Right hindlimb (tissue), 1 donor: ENCODE results near the gene NCF2.
"Not testable (repeated sequence)": the region's sequence is repeated elsewhere in the genome, so short reads cannot be mapped to it uniquely, and the experiment has no call there.

Experiments
- DNase-seq: peaks from one replicate; pipeline ENCODE4 v3.0.0-alpha.2; 2018

NCF2 gene, protein sequence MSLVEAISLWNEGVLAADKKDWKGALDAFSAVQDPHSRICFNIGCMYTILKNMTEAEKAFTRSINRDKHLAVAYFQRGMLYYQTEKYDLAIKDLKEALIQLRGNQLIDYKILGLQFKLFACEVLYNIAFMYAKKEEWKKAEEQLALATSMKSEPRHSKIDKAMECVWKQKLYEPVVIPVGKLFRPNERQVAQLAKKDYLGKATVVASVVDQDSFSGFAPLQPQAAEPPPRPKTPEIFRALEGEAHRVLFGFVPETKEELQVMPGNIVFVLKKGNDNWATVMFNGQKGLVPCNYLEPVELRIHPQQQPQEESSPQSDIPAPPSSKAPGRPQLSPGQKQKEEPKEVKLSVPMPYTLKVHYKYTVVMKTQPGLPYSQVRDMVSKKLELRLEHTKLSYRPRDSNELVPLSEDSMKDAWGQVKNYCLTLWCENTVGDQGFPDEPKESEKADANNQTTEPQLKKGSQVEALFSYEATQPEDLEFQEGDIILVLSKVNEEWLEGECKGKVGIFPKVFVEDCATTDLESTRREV

DNA sequence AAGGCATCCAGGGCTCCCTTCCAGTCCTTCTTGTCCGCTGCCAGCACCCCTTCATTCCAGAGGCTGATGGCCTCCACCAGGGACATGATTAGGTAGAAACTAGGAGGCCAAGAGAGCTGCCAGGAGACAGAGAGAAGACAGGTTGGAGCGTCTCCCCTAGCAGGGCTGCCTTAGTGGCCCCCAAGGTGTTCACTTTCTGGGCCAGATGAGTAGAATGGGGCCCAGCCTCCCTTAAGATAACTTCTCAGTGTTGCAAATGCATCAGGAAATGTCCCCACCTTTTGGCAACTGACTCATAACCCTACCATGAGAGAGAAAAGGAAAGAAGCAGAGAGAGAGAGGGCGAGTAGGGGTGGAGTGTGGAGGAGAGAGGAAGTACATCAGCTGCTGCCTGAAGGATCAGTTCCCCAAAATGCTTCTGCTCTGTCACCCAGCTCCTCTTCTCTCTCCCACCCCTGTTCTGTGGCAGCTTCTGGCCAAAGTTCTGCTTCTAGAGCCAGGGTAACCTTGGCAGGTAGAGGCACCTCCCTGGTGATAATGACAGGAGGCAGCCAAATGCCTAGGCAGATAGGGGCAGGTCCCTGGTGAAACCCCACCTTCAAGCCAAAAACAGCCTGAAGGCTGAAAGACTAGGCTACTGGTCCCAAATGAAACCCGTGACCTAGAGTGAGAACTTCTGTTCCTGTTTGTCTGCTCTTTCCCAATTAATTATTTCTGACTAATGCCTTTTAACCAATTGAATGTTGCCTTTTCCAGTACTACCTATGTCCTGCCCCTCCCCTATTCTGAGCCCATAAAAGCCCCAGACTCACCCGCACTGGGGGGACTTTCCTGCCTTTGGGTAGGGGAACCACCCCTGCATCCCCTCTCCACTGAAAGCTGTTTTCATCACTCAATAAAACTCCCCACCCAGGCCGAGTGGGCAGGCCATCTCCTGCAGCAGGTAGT is at the start of gene NCF2:
NCF2 (minus strand) TSS at position 216 of the 948 bp plus-strand sequence; CDS start at position 86, 130 bp downstream.
- no peak for DNase-seq

DNA sequence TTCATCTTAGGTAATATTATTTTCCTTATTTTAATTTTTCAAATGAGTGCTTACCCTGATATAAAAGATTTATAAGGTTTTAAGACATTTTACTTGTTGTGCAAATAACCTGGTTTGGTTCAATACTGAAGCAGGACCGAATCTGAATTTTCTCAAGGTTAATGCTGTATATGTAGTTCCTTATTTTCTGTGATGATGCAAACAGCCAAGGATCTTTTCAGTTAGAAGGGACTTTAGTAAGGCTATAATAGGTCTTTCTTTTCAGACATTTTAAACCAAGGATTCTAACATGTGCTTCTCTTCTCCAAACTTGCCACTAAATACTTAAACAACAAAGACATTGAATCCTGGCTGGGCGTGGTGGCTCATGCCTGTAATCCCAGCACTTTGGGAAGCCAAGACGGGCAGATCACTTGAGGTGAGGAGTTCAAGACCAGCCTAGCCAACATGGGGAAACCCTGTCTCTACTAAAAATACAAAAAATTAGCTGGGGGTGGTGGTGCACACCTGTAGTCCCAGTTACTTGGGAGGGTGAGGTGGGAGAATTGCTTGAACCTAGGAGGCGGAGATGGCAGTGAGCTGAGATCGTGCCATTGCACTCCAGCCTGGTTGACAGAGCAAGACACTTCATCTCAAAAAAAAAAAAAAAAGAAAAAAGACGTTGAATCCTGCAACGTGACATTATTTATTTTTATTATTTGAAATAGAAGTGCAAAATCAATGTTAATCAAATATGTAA is 48.6 kb upstream of the NCF2 start:
- DNase-seq, result no peak

DNA sequence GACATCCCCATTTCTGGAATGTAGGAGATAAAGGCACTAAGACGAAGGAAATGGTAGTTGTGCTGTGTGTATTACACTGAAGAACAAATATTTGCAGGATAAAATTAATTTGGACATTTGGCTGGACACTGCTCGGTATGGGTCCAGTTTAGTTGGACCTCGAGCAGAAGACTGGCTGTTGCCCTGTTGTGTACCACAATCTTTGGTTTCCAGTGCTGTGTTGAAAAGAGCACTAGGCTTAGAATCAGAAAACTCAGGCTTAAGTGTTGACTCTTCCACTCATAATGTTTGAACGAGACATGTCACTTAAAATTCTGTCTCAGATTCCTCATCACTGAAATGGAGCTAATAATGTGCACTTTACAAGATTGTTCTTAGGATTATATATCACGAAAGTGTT is 46.5 kb upstream of the NCF2 start:
- DNase-seq, result no peak

DNA sequence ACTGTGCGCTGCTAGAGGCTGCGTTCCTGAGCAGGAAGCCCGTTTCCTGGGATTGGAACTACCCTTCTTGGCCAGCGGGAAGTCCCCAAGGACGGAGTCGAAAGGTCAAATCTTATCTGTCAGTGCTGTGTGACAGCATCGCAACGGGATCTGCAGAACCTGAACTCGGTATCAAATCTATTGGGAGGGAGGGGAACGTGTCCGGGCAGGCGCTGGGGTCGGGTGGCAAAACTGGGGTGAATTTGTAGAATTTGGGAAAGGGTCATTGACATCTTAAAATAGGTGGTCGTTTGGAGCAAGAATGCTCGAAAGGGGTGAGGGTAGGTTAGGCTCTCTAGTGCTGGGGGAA is 46.0 kb upstream of the NCF2 start:
- no peak for DNase-seq

DNA sequence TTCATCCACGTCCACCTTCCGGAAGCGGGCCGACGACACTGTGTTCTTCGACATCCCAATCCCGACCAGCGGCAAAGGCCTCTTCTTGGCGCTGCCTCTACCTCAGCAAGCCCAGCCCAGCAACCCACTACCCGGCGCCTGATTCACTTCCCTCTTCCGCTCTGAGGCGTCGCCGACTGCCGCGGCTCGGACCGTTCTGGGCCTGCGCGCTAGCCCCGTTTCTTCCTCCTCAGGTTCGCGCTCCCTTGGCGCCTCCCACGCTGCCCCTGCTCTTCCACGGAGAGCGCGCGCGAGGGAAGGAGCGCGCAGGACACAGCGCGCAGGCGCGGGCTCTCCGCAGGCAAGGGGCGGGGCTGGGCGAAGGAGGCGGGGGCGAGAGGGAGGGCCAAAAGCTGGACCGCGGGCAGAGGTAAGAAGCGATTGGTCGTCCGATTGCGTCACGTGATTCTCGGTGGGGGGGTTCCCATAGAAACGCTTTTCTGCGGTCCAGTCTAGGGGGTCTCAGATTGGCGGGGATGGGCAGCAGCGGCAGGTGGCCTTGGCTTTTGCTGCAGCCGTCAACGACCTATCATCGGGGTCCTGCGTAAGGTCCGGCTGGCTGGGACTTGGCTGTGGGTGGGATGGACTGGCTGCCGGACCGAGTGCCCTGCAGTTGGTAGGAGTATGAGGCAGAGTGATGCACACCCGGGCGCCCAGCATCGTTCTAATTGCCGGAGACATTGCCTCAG is 45.5 kb upstream of the NCF2 start, which contains the start of gene ARPC5:
ARPC5 (minus strand) TSS at position 178 of the 728 bp plus-strand sequence; CDS start at position 54, 124 bp downstream.
- DNase-seq, result peak; percentile 99

DNA sequence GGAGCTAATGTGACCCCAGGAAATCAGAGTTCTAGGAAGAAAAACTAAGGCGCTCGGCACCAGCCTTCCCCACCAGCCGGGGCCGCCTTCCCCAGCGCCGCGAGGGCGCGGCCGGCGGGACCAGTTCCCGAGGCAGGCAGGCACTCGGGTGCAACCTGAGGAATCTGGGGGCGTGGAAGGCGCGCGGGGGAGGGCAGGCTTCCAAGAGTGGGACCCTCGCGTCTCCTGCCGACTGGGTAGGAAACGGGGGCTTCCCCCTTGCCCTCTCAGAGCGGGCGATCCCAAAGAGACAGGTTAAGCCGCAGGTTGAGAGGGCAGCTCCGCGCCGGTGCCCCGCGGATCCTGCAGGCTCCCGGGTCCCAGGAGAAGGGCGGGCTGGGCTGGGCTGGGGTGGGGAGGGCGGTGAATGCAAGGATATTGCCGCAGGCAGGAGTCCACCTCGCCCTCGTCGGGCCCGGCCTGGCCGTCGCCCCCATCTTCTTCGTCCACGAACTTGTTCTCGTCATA is 44.9 kb upstream of the NCF2 start:
- no peak for DNase-seq

DNA sequence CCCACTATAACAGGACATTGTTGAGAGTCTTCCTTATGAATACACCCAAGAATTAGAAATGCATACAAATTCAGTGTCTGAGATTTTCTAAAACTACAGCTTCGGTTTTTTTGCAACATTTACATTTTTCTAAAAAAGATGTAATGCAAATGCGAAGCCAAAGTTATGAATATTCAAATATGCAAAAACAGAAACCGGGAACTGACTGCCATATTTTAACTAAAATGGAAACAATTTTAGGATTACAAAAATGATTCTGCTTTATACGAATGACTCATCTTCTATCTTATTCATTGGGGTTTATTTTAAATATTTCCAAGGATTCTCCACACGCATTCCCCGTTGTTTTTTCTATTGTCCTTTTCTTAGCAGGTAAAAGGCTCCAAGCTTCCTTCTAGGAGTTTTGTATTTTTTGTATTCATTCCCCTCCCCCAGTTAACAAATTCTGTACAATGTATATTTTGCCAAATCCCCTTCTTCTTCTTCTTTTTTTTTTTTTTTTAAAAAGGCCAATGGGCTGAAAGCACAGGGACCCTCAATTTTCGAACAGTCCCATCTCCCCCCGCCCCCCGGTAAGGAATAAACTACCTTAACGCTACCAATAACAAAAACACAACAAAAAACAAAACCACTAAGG is 44.3 kb upstream of the NCF2 start:
- DNase-seq, result no peak

DNA sequence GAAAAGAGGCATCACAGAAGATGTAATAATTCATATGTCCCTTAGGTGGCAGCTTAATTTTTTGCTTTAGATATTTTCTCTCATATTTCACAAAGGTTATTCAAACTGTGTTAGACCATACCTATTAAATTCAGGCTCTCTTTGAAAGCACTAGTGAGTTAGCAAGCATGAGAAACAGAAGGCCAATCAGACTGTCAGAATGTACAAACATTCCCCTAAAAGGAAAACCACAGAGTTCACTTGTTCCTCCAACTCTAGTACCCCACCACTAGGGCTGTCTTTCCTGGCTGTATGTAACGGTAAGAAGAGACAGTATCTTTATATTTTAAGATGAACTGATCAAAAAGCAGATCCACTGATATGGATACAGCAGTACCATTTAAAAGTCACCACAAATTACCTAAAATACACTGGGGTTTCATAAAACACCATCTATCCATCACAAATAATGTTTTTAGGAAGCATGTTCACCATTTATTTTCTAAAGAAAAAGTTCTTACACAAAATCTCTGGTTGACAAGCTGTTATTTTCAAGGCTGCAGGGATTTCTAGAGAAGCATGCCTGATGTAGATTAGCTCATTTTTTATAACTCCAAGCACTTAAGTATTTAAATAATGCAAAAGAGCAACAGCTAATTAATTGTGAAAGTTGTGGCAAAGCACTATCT is 43.6 kb upstream of the NCF2 start:
- DNase-seq, result no peak

DNA sequence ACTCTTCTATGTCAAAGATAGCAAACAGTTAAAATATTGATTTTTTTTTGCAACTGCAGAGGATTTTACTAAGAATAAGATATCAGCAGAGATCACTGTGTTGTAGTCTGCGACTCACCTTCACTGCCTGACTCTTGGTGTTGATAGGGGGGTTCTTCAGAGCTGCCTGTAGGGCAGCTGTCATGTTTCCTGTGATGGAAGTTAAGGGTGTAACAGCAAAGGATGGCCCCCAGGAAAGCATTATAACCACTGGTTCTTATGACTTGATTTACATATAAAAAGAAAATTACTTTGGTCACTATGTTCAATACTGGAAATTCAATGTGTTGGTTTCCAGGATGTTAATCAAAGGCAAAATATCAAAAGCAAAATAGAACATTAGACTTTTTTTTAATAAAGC is 42.7 kb upstream of the NCF2 start:
- no peak for DNase-seq

DNA sequence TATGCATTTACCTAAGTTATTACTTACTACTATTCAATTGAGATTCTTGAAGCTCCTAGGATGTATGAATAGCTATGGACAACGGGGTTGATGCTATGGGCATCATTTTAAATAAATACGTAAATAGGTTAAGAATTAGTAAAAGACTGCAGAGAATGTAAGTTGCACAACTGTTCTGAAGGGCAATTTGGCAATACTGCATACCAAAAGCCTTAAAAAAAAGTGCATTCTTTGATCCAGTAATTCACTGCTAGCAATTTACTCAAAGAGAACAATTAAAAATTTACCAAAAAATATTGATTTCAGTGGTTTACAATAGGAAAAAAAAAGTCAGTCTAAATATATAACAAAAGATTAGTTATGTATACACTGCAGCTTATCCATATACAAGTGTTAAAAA is 41.9 kb upstream of the NCF2 start:
- no peak for DNase-seq

DNA sequence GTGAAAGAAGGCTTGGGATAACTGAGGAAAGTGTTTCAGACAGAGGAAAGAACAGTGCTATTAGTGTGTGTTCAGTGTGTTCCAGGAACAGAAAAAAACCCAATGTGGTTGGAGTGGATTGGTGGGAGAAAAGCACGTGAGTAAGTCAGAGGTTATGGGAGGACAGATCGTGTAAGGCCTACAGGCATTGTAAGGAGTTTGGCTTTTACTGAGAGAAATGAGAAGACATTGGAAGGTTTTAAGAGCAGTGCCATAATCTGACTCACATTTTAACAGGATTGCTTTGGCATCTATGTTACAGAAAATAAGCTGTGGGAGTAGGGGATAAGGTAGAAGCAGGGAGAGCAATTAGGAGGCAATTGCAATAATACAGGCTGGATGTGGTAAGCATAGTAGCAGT is 40.5 kb upstream of the NCF2 start:
- DNase-seq, result no peak

DNA sequence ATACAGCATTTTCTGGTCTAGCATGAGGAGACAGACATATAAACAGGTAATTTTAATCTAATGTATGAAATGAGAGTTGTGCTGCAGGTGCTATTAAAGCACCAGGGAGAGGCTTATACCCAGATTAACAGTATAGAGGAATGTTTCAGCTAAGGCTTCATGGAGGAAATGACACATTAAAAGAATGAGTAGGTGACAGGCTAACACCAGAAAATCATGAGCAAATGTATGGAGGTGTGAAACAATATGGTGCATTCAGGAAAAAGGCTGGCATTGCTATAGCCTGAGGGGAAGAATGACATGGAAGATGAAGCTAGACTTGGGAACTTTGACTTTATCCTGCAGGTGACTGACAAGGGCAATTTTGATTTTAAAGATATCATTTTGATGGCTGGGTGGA is 38.3 kb upstream of the NCF2 start:
- no peak for DNase-seq

DNA sequence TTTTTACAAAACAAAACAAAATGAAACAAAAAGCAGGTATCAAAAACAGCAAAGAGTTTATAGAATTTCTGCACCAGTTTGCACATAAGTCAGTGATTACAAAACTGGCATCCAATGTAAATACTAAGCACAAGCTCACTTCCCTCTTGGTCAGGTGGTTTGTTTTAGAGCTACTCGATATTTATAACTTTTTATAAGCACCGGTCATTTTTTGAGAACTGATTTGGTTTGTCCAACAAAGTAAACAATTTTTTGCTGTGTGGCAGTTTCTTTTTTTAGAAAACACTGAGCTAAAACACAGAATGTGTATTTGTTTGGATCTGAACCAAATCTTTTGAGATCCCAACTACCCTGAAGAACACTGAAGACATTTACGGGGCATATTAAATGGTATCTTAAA is 36.0 kb upstream of the NCF2 start:
- not testable (repeated sequence) for DNase-seq

DNA sequence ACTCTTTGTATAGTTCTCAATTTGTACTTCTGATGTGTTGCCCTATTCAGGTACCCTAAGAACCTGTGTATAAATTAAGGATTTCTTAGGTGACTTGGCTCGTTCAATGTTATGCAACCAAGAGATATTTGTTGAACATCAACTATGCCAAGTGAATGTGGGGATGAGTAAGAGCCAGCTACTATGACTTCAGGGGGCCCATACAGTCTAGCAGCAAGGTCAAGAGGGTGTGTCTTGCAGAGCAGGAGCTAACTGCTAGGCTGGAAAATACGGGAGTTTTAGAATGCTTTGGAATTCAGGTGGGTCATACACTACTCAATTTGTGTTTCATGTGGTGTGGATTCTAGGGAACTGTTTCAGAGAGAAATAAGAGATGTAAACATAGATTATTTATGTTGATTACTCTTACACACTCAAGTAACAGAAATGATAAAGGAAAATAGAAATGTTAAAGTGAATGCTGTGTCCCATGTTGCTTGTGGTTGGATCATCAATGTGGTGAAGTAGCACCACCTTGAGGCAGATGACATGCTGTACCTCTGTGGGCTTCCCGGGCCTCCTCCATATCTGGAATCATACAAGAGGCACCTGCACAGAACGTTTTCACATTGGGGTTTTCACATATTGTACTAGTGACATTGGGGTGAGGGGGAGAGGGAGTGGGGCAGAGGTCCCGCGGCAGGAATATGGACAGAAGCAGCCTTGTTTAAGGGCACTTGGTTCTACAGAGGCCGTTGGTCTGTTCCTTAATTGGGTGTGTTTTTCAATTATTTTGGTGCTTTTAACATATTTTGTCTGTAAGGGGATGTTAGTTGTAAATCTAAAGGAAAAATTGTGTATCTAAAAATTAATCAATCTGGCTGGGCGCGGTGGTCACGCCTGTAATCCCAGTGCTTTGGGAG is 32.9 kb upstream of the NCF2 start:
- DNase-seq, result peak; percentile 51

DNA sequence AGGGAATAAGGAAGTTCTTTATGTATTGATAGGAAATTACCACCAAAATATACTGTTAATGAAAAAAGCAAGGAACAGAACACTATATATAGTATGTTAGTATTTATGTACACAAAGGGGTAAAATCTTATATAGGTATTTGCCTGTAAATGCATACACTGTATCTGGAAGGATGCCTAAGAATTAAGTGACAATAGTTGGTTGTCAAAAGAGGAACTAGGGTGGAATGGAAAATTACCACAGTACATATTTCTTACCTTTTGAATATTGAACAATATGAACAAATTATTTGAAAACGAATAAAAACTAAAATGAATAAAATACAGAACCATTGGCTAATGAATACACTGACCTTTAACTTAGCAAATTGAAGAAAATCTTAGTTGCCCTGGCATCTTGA is 31.8 kb upstream of the NCF2 start:
- DNase-seq, result no peak

DNA sequence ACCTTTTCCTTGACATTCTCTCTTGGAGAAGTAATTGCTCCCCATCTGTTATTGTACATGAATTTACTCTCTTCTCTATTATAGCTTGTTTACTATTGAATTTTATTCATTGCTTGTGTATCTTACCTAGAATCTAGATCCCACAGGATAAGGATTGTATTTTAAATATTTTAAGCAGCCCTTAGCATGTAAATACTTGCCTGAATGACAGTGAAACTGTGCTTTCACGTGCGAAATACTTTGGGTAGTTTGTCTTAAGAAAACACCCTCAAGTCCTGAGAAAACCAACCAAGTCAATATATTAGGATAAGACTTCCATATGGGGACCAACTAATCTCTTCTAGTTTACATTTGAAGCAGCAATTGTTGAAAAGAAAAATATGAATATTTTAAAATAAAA is 30.1 kb upstream of the NCF2 start:
- no peak for DNase-seq

DNA sequence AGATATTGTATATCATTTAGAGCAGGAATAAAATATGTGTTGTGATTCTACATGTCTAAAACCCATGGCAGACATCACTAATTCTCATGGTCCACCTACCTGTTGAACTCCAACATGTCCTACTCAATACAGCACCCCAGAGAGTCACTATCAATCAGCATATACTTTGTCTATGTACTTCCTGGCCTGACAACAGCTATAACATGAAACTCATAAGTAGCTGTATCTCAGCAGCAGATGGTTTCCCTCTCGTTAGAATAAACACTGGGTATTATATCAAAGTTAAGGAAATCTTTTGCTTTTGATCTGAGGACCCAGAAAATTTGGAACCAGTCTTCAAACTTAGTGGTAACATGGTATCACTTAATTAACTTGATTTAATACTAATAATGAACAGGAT is 29.5 kb upstream of the NCF2 start:
- no peak for DNase-seq

DNA sequence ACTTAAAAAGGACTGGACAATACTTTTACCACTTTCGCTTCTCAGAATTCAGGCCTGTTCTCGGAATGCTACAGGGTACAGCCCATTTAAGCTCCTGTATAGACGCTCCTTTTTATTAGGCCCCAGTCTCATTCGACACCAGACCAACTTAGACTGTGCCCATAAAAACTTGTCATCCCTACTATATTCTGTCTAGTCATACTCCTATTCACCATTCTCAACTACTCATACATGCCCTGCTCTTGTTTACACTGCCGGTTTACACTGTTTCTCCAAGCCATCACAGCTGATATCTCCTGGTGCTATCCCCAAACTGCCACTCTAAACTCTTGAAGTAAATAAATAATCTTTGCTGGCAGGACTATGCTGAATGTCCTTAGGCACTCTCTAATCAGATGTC is 27.9 kb upstream of the NCF2 start:
- DNase-seq, result not testable (repeated sequence)

DNA sequence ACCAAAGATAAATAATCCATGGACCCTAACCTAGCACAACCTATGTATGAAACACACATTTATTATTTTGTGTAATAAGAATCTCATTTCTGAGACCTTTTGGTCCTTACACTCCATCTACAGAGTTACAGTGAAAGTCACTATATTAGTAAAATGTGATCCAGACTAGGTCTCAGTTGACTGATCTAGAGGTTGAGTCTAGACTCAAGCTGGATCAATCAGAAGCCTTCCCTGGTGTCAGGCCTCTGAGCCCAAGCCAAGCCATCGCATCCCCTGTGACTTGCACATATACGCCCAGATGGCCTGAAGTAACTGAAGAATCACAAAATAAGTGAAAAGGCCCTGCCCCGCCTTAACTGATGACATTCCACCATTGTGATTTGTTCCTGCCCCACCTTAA is 22.7 kb upstream of the NCF2 start:
- not testable (repeated sequence) for DNase-seq

DNA sequence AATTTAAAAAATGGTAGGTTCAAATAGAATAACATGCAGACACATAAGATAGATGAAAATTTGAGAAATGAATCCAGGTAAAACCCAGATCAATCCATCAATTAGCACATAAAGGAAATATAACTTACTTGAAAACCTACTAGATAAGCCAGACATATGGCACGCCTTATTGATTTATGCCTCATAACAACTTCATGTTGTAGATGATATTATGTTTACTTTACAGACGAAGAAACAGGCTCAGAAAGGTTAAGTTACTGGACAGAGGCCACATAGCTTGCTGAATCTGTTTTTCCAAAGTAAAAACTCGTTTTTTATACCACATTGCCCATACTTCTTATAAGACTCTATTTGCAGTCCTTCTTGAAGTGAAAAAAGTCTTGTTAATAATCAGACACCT is 22.1 kb upstream of the NCF2 start:
- DNase-seq, result no peak
